Measurements from ENCODE around the gene ACTL10. TPM values are rescaled to one million over a fixed set of nuclear protein-coding genes. Genes with fewer than 3 reads are reported as not detected.
A peak's percentile ranks its signal among the peaks of the same experiment; 100 is the strongest.

ACTL10 gene
- total RNA-seq, 1 experiment from 2014 or later: 0.85 TPM

- BruUV-seq (replicated peaks): no TSS peak
- POLR2A ChIA-PET (ENCODE audit: unreplicated experiment): interaction anchor here (1.6 kb wide), 1 partner anchor 11 kb away, joined by 10 read pairs; the partner anchor contains the start of gene ACTL10
- Histone ChIP-seq H3K79me2 (ENCODE audit: low read depth) (no peaks in the 10 kb centered on the region), H3K4me1 (replicated peaks; ENCODE audit: insufficient read depth) (peaks cover 46% of the 10 kb centered on the region), H3K9me2 (ENCODE audit: insufficient read depth) (no peaks in the 10 kb centered on the region), H3K27me3 (ENCODE audit: insufficient read depth, low read depth) (no peaks in the 10 kb centered on the region), H3K4me2 (0 out of 2 replicates have a peak overlapping the region, but pooled peaks have one; percentile 38), H4K20me1 (ENCODE audit: insufficient read depth) (no peaks in the 10 kb centered on the region), H3F3A (ENCODE audit: insufficient read depth, low read depth) (peaks cover 32% of the 10 kb centered on the region), H3K27ac (no peak overlapping the region), H3K9me3 (ENCODE audit: insufficient read depth, low read depth) (no peaks in the 10 kb centered on the region), H3K36me3 (ENCODE audit: low read depth) (no peaks in the 10 kb centered on the region), H3K4me3 (no peak overlapping the region), H2AFZ (no peak overlapping the region)
- no peak for DNase-seq
- CTCF ChIA-PET: no interaction called here
- no peak for TF ChIP-seq EZH2 (IDR thresholded peaks at IDR 0.05; ENCODE audit: low read depth)
- no peak for TF ChIP-seq CTCF (conservative IDR thresholded peaks at IDR 0.05)
- intact Hi-C loops (cut with micrococcal nuclease; ENCODE audit: unreplicated experiment): no loop called here
Measured at GRCh38 chr20:33655164-33655563, 11.6 kb upstream of the ACTL10 start.

GRCh38 chr20:33656010-33656782 is 10.5 kb upstream of the ACTL10 start:
- no peaks in the 10 kb centered on the region for H3K79me2 ChIP-seq (ENCODE audit: low read depth)
- TF ChIP-seq CTCF (conservative IDR thresholded peaks at IDR 0.05) (no peak), EZH2 (IDR thresholded peaks at IDR 0.05; ENCODE audit: low read depth) (no peak)
- no peak overlapping the region for H3K4me2 ChIP-seq
- no peaks in the 10 kb centered on the region for H4K20me1 ChIP-seq (ENCODE audit: insufficient read depth)
- no peak overlapping the region for H3K27ac ChIP-seq
- intact Hi-C loops (cut with micrococcal nuclease; ENCODE audit: unreplicated experiment): no loop called here
- H3K27me3 ChIP-seq (ENCODE audit: insufficient read depth, low read depth): no peaks in the 10 kb centered on the region
- H2AFZ ChIP-seq: no peak overlapping the region
- H3K36me3 ChIP-seq (ENCODE audit: low read depth): no peaks in the 10 kb centered on the region
- H3K4me3 ChIP-seq: no peak overlapping the region
- H3F3A ChIP-seq (ENCODE audit: insufficient read depth, low read depth): peaks cover 25% of the 10 kb centered on the region; the same call in 1 of the 2 replicates
- no peaks in the 10 kb centered on the region for H3K9me2 ChIP-seq (ENCODE audit: insufficient read depth)
- BruUV-seq (replicated peaks): no TSS peak
- ChIA-PET CTCF (interaction anchor here (0.6 kb wide), 1 partner anchor 213 kb away, joined by 13 read pairs; the partner anchor contains the start of gene SNTA1), POLR2A (ENCODE audit: unreplicated experiment) (no interaction called here)
- H3K4me1 ChIP-seq (replicated peaks; ENCODE audit: insufficient read depth): peaks cover 36% of the 10 kb centered on the region
- no peaks in the 10 kb centered on the region for H3K9me3 ChIP-seq (ENCODE audit: insufficient read depth, low read depth)
- DNase-seq: no peak

GRCh38 chr20:33656783-33657703 is 9.7 kb upstream of the ACTL10 start:
- intact Hi-C loops (cut with micrococcal nuclease; ENCODE audit: unreplicated experiment): no loop called here
- H4K20me1 ChIP-seq (ENCODE audit: insufficient read depth): no peaks in the 10 kb centered on the region
- ChIA-PET POLR2A (ENCODE audit: unreplicated experiment) (no interaction called here), CTCF (no interaction called here)
- H3K4me2 ChIP-seq: no peak overlapping the region
- H3K79me2 ChIP-seq (ENCODE audit: low read depth): no peaks in the 10 kb centered on the region; the same call in 1 of the 2 replicates
- H3K27me3 ChIP-seq (ENCODE audit: insufficient read depth, low read depth): no peaks in the 10 kb centered on the region
- no peak overlapping the region for H3K27ac ChIP-seq
- no peak overlapping the region for H2AFZ ChIP-seq
- peaks cover 27% of the 10 kb centered on the region for H3K4me1 ChIP-seq (replicated peaks; ENCODE audit: insufficient read depth)
- BruUV-seq (replicated peaks): no TSS peak
- H3K9me3 ChIP-seq (ENCODE audit: insufficient read depth, low read depth): no peaks in the 10 kb centered on the region
- TF ChIP-seq EZH2 (IDR thresholded peaks at IDR 0.05; ENCODE audit: low read depth): no peak
- no peak for TF ChIP-seq CTCF (conservative IDR thresholded peaks at IDR 0.05)
- H3K36me3 ChIP-seq (ENCODE audit: low read depth): no peaks in the 10 kb centered on the region
- no peak overlapping the region for H3K4me3 ChIP-seq
- no peak for DNase-seq
- peaks cover 21% of the 10 kb centered on the region; the same call in 1 of the 2 replicates for H3F3A ChIP-seq (ENCODE audit: insufficient read depth, low read depth)
- H3K9me2 ChIP-seq (ENCODE audit: insufficient read depth): no peaks in the 10 kb centered on the region
